Measurements from ENCODE around the gene FJX1.

Gene FJX1

GRCh38 chr11:35647421-35648093, 29.3 kb downstream of the FJX1 start:
- Histone ChIP-seq H3K27ac (ENCODE audit: extremely low read depth, low read depth, low read length) (no peak overlapping the region), H3K4me1 (ENCODE audit: control insufficient read depth, insufficient read depth, low read length) (no peaks in the 10 kb centered on the region), H3K4me3 (ENCODE audit: low read depth, low read length) (no peak overlapping the region), H3K9me3 (ENCODE audit: control insufficient read depth, insufficient read depth, low read depth, low read length) (no peaks in the 10 kb centered on the region), H3K36me3 (ENCODE audit: control insufficient read depth in 2 of 2, insufficient read depth in 1 of 2, low read length in 2 of 2) (no peaks in the 10 kb centered on the region)
- POLR2A ChIA-PET: no interaction called here
- CTCF ChIA-PET: interaction anchor here (0.7 kb wide), 1 partner anchor 614 kb away, joined by 3 read pairs; no protein-coding TSS in a partner anchor
- TF ChIP-seq ZNF549 (tag by site-specific recombination; IDR thresholded peaks at IDR 0.05) (no peak), ZNF423 (tag by site-specific recombination; IDR thresholded peaks at IDR 0.05) (no peak), ZNF292 (tag by site-specific recombination; IDR thresholded peaks at IDR 0.05; ENCODE audit: borderline replicate concordance, low read depth) (no peak), ZNF639 (tag by site-specific recombination; IDR thresholded peaks at IDR 0.05) (no peak), AEBP2 (tag by site-specific recombination; IDR thresholded peaks at IDR 0.05; ENCODE audit: borderline replicate concordance) (no peak), SP7 (tag by site-specific recombination; IDR thresholded peaks at IDR 0.05) (no peak), ZNF600 (tag by site-specific recombination; IDR thresholded peaks at IDR 0.05) (no peak), MZF1 (tag by site-specific recombination; IDR thresholded peaks at IDR 0.05; ENCODE audit: borderline replicate concordance) (0 out of 2 replicates have a peak, but pooled peaks have one; percentile 20), ZNF112 (tag by site-specific recombination; IDR thresholded peaks at IDR 0.05) (no peak), ZNF214 (tag by site-specific recombination; IDR thresholded peaks at IDR 0.05; ENCODE audit: borderline replicate concordance) (no peak), SP3 (tag by site-specific recombination; IDR thresholded peaks at IDR 0.05) (0 out of 2 replicates have a peak, but pooled peaks have one; percentile 16), PATZ1 (tag by site-specific recombination; IDR thresholded peaks at IDR 0.05) (peak; percentile 56), ZNF280C (tag by site-specific recombination; IDR thresholded peaks at IDR 0.05) (no peak), BCL11B (tag by site-specific recombination; IDR thresholded peaks at IDR 0.05; ENCODE audit: low read depth) (no peak), ZFP69B (tag by site-specific recombination; IDR thresholded peaks at IDR 0.05) (0 out of 2 replicates have a peak, but pooled peaks have one; percentile 15), KLF1 (tag by site-specific recombination; IDR thresholded peaks at IDR 0.05) (peak; percentile 84), ZNF324 (tag by site-specific recombination; IDR thresholded peaks at IDR 0.05) (no peak), ZFHX2 (tag by site-specific recombination; conservative IDR thresholded peaks at IDR 0.05) (no peak), ZNF416 (tag by site-specific recombination; IDR thresholded peaks at IDR 0.05) (no peak), ZNF10 (tag by site-specific recombination; IDR thresholded peaks at IDR 0.05) (no peak), WT1 (tag by site-specific recombination; IDR thresholded peaks at IDR 0.05) (no peak), ZNF221 (tag by site-specific recombination; IDR thresholded peaks at IDR 0.05; ENCODE audit: borderline replicate concordance) (no peak), ZNF596 (tag by site-specific recombination; IDR thresholded peaks at IDR 0.05) (no peak), IKZF3 (tag by site-specific recombination; IDR thresholded peaks at IDR 0.05) (no peak), ZNF202 (tag by site-specific recombination; IDR thresholded peaks at IDR 0.05; ENCODE audit: borderline replicate concordance) (no peak), ZBTB20 (tag by site-specific recombination; IDR thresholded peaks at IDR 0.05) (no peak), KLF17 (tag by site-specific recombination; IDR thresholded peaks at IDR 0.05) (no peak), ZNF654 (tag by site-specific recombination; IDR thresholded peaks at IDR 0.05; ENCODE audit: low read depth) (no peak), ZNF223 (tag by site-specific recombination; IDR thresholded peaks at IDR 0.05) (no peak), KLF7 (tag by site-specific recombination; IDR thresholded peaks at IDR 0.05; ENCODE audit: borderline replicate concordance) (no peak), ZNF677 (tag by site-specific recombination; IDR thresholded peaks at IDR 0.05) (no peak), ZNF791 (tag by site-specific recombination; IDR thresholded peaks at IDR 0.05) (no peak)

All from HEK293 (cell line).